Liver (tissue), 9 donors: ENCODE results near the gene MAP4K2. TPM values are rescaled to one million over a fixed set of nuclear protein-coding genes. Genes with fewer than 3 reads are reported as not detected.

Source experiments
- DNase-seq: peaks from one replicate; pipeline ENCODE4 v3.0.0-alpha.2; 2017; ENCODE audit warnings: low spot score
- H3K27ac ChIP-seq, 2 donors: one replicate each; pipeline ENCODE4 v1.7.0; 2013; ENCODE audit warnings: inconsistent platforms in 2 of 2, low read length in 2 of 2, control low read depth in 1 of 2, low read depth in 1 of 2, mild to moderate bottlenecking in 1 of 2
- H3K27me3 ChIP-seq, 4 donors: one replicate each; pipeline versions ENCODE4 v1.6.1 to v1.7.0; 2013; ENCODE audit warnings: low read length in 3 of 4, inconsistent platforms in 1 of 4, mild to moderate bottlenecking in 1 of 4, moderate library complexity in 1 of 4; ENCODE audit not compliant: control insufficient read depth in 4 of 4, insufficient read depth in 4 of 4
- H3K36me3 ChIP-seq, 4 donors: one replicate each; pipeline versions ENCODE4 v1.6.1 to v1.7.0; 2013; ENCODE audit warnings: low read length in 3 of 4, mild to moderate bottlenecking in 3 of 4, low read depth in 1 of 4, moderate library complexity in 1 of 4; ENCODE audit not compliant: control insufficient read depth in 4 of 4, insufficient read depth in 3 of 4
- H3K4me1 ChIP-seq, 4 donors: one replicate each; pipeline versions ENCODE4 v1.6.1 to v1.7.0; 2013; ENCODE audit warnings: low read length in 3 of 4, mild to moderate bottlenecking in 3 of 4, moderate library complexity in 1 of 4; ENCODE audit not compliant: control insufficient read depth in 4 of 4, insufficient read depth in 4 of 4
- H3K4me3 ChIP-seq, 3 donors: one replicate each; pipeline versions ENCODE4 v1.6.1 to v1.7.0; 2013; ENCODE audit warnings: low read length in 3 of 3, control low read depth in 1 of 3, low read depth in 1 of 3, mild to moderate bottlenecking in 1 of 3
- H3K9ac ChIP-seq, 2 donors: one replicate each; pipeline ENCODE4 v1.7.0; 2013; ENCODE audit warnings: low read length in 2 of 2, mild to moderate bottlenecking in 2 of 2, moderate library complexity in 2 of 2, control low read depth in 1 of 2, low read depth in 1 of 2
- H3K9me3 ChIP-seq, 4 donors: one replicate each; pipeline versions ENCODE4 v1.6.1 to v1.7.0; 2013; ENCODE audit warnings: low read length in 3 of 4; ENCODE audit not compliant: control insufficient read depth in 4 of 4
- CTCF ChIP-seq: fragments of 150-350 bp; IDR thresholded peaks from 2 replicates; pipeline ENCODE4 v1.5.1; 2017; ENCODE audit warnings: improper control_type of control experiment, low read depth, low read length; ENCODE audit not compliant: missing input control
- FOXA2 ChIP-seq: IDR thresholded peaks from 2 replicates; pipeline ENCODE4 v1.6.1; 2016; ENCODE audit warnings: antibody characterized with exemption
- NR2F2 ChIP-seq: IDR thresholded peaks from 2 replicates; pipeline ENCODE4 v1.6.1; 2016; ENCODE audit warnings: antibody characterized with exemption
- RAD21 ChIP-seq, 2 donors: IDR thresholded peaks; 2 replicates each; pipeline ENCODE4 v1.6.1; 2016; ENCODE audit warnings: antibody characterized with exemption in 2 of 2, mild to moderate bottlenecking in 2 of 2
- ZBTB33 ChIP-seq: IDR thresholded peaks from 2 replicates; pipeline ENCODE4 v1.6.1; 2016; ENCODE audit warnings: antibody characterized with exemption
- WGBS: extraction: QIAGEN DNeasy Blood & Tissue Kit; methylation state at CpG from one replicate; pipeline ENCODE4 v1.1.7; 2013; 5-methylcytosine and 5-hydroxymethylcytosine counted together
- polyA plus RNA-seq, 2 donors: library from polyadenylated mRNA; stranded (reverse) in 1 of 2; unstranded in 1 of 2; fragments of 200-250 nt in 1 of 2; fragments of >200 nt in 1 of 2; fragmentation: Nextera tagmentation in 1 of 2; extraction: Ambion mirVana in 1 of 2; gene quantifications; one replicate each; pipeline versions ENCODE4 v1.2.1 to v1.2.3, GENCODE V29; 2013 to 2015
- total RNA-seq, 2 donors: library from RNA; depleted of rRNA; stranded (reverse); fragments of >200 nt; gene quantifications; one replicate each; pipeline ENCODE4 v1.2.3, GENCODE V29; 2014
- TF ChIP-seq, protein P1 (sequence below): IDR thresholded peaks from 2 replicates; pipeline ENCODE4 v1.6.1; 2016; ENCODE audit warnings: antibody characterized with exemption, mild to moderate bottlenecking
- donor health status: healthy.
- donor health status: healthy.
- donor health status: healthy.
- donor health status: healthy.
- donor health status: healthy.

Gene MAP4K2
- total and polyA plus RNA-seq, 4 donors = 2.1 to 6.9 (median 3.5) TPM

DNA sequence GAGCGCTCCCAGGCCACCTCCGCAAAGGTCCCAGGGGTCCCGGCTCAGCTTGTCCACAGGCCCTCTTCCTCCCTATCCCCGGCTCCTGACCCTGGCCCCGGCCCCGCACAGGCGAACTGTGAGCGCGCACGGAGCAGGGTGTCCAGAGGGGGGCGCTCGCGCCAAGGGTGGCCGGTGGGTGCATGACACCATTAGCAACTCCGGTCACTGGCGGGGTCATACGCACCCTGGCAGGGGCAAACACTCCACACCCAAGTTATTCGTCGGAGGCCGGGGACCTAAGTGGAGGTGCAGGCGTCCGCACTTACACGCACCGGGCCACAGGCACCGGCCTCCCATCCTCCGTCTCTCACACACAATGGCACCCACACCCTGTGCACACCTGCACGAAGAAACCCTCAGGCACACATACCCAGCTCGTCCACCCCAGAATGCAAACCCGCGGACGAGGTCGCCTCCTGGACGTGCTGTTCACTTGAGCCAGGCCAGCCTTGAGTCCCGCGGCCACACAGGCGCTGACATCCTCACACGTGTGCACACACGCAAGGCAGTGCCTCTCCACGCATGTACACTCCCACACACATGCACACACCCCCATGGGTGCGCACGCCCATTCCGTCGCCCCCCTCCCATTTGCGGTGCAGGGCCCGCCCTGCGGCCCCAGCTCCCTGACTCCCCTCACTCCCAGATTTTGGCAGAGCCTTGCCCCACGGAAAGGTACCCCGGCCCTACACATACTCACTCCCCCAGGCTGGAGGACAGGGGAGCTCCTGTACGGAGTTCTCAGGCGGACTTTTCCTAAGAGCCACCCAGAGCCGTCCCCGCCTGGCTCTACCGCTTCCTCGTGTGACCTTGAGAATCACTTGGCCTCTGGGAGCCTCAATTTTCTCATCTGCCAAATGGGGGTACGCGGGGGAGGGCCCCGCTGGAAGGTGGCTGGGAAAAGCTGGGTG is 59.1 kb downstream of the MAP4K2 start, which contains the start of gene RASGRP2:
RASGRP2 (minus strand) TSS at position 552 of the 953 bp plus-strand sequence. CDS start 1,276 bp downstream, outside the sequence.
- Histone ChIP-seq H3K4me3 (peak within 1 kb of the TSS; percentile 15 to 64 (median 41)), H3K9ac (peak within 1 kb of the TSS; percentile 6 to 20), H3K4me1 (peaks cover 15 to 30% (median 24%) of the 10 kb centered on the region in 4 donors), H3K9me3 (no peaks in the 10 kb centered on the region), H3K27me3 (no peaks in the 10 kb centered on the region), H3K36me3 (no peaks in the 10 kb centered on the region), H3K27ac (peak within 1 kb of the TSS; percentile 87 to 88)
- DNase-seq = peak; percentile 76
- TF ChIP-seq CTCF (peak; percentile 47), RAD21 (IDR thresholded peaks at IDR 0.05) (peak in 1 of 2 donors; percentile 69), FOXA2 (no peak), NR2F2 (peak; percentile 73)
- WGBS = 4% methylated on average over 57 of the region's 57 CpGs

DNA sequence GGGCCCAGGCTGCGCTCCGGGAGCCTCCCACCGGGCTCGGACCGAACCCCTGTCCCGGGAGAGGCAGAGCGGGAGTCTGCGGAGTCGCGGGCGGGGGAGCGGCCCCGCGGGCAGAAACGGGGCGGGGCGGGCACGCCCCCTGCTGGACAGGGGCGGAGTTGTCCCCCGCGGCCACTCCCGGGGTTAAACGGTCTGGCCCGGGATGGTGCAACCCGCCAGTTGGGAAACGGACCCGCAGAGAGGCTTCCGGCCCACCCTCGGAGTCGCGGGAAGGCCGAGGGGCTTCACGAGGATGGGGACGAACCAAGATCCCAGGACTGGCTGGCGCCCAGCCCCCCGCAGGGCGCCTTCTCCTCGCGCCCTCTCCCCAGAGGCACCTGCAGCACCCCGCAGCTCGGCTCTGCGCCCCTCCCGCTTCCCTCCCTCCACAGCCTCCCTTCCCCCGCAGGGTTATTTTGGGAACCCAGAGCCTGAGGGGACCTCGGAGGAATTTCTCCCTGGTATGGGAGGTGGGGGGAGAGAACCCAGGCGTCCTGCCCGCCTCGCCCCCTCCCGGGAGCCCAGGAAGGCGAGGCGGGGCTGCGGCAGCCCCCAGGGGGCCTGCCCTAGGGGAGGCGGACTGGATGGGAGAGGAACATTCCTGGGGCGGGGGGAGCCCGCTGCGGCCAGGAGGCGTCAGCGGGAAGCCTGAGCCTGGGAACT is 60.0 kb downstream of the MAP4K2 start:
- Histone ChIP-seq H3K9me3 (no peaks in the 10 kb centered on the region), H3K36me3 (no peaks in the 10 kb centered on the region), H3K27me3 (no peaks in the 10 kb centered on the region), H3K27ac (peak overlapping the region; percentile 74 to 81), H3K4me3 (peak overlapping the region; percentile 46 to 64 (median 62)), H3K9ac (peak overlapping the region in 1 of 2 donors; percentile 23), H3K4me1 (peaks cover 15 to 30% (median 24%) of the 10 kb centered on the region in 4 donors)
- WGBS = 2% methylated on average over 58 of the region's 58 CpGs
- peak; percentile 81 for DNase-seq
- TF ChIP-seq RAD21 (IDR thresholded peaks at IDR 0.05) (peak; percentile 69 to 75), ZBTB33 (no peak), CTCF (peak; percentile 85)
- TF ChIP-seq, protein P1, sequence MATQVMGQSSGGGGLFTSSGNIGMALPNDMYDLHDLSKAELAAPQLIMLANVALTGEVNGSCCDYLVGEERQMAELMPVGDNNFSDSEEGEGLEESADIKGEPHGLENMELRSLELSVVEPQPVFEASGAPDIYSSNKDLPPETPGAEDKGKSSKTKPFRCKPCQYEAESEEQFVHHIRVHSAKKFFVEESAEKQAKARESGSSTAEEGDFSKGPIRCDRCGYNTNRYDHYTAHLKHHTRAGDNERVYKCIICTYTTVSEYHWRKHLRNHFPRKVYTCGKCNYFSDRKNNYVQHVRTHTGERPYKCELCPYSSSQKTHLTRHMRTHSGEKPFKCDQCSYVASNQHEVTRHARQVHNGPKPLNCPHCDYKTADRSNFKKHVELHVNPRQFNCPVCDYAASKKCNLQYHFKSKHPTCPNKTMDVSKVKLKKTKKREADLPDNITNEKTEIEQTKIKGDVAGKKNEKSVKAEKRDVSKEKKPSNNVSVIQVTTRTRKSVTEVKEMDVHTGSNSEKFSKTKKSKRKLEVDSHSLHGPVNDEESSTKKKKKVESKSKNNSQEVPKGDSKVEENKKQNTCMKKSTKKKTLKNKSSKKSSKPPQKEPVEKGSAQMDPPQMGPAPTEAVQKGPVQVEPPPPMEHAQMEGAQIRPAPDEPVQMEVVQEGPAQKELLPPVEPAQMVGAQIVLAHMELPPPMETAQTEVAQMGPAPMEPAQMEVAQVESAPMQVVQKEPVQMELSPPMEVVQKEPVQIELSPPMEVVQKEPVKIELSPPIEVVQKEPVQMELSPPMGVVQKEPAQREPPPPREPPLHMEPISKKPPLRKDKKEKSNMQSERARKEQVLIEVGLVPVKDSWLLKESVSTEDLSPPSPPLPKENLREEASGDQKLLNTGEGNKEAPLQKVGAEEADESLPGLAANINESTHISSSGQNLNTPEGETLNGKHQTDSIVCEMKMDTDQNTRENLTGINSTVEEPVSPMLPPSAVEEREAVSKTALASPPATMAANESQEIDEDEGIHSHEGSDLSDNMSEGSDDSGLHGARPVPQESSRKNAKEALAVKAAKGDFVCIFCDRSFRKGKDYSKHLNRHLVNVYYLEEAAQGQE = peak; percentile 20
